Epidermal melanocyte (primary cell): ENCODE results near the gene HECTD4.
"Not testable (repeated sequence)": the region's sequence is repeated elsewhere in the genome, so short reads cannot be mapped to it uniquely, and the experiment has no call there.

Source experiments
- DNase-seq: peaks from one replicate; pipeline ENCODE4 v3.0.0; 2011; ENCODE audit warnings: low spot score; ENCODE audit not compliant: insufficient read length

HECTD4 gene

DNA sequence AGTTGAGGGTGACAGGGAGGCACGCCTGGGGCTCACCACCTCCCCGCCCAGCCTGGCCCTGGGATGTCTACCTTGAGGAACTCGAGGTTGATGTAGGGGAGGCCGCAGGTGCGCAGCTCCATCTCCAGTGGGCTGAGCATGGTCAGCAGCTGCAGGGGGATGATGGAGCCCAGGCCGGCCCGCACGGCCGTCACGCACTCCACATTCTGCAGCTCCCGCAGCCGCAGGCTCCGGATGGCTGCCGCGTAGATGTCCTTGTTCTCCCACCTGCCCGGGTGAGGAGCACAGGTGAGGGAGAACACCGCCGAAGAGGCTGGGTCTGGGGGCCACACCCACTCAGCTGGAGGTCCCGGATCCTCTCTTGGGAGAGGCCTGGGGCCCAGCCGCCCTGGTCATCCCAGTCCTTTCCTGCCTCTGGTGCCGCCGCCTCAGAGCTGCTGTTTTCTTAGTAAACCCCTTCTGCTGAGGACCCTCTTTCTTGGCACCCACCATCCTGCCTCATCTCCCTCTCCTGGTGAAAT lies 218.7 kb downstream of the HECTD4 start:
- no peak for DNase-seq

DNA sequence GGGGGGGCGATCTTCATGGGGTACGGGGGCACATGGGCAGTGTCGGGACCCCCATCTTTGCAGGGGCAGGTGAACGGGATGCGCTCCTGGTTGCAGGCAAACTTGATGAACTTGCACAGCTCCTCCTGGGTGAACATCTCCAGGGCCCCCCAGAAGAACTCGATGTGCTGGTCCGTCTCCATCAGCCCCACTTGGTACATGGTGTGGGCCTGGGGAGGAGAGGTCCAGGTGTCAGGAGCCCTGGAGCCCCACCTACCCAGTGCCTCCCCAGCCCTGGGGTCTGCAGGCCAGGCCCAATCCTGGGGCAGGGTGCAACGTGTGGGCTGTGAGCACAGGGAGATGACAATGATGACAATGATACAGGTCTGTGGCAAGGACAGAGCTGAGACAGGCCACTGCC lies 219.2 kb downstream of the HECTD4 start:
- DNase-seq = no peak

DNA sequence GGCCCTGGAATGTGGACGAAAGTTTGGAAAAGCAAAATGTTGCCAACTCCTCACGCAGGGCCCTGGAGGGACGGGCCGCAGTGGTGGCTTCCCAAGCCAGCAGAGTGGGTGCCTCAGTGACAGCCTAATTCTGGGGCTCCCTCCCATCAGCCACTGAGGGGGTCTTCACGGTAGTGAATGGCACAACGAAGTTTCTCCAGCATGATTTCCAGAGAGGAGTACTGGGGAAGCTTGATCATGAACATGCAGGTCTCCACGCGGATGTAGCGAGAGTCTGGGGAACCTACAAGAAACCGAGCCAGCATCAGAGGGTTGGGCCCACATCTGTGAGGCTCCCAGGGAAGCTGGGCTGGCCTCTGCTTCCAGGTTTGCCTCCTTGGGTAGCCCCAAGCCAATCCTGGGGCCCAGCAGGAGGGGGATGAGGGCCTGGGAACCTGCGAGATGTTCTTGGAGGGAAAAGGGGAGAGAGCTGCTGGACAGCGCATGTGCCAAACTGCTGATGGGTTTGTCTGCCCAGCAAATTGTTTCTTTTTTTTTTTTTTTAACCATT lies 219.9 kb downstream of the HECTD4 start:
- no peak for DNase-seq

DNA sequence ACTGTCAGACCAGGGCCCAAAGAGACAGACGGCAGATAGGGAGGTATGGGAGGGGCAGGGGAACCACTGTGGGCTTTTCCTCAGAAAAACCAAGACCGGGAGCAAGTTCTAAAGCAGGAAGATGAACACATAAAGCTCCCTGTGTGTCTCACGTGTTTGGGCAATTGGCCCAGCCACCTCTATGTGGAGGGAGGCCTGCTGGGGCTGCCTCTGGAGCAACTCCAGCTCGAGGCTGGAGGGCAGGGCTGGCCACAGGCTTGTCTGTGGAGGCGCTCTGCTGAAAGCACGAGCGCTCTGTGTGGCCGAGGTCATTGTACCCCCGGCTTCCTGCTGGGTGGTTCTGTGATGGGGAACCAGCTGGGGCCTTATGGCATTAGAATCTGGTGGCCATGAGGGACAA lies 220.5 kb downstream of the HECTD4 start:
- no peak for DNase-seq

DNA sequence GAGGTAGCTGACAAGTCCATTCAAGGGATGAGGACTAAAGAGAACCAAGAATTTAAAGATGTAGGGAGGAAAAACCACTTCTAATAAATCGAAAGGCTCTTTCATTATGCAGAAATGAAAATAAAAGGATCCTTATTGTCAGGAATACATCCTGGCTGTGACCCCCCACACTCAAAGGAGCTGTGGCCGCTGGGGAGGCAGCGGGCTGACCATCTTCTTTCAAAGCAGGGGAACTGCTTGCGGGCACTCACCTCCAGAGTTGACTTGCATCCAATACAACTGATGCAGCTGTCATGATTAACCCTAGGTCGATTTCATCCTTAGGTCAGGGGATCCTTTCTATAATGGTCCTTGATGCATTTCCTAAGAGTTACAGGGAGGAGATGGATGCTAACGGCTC lies 221.6 kb downstream of the HECTD4 start:
- no peak for DNase-seq

DNA sequence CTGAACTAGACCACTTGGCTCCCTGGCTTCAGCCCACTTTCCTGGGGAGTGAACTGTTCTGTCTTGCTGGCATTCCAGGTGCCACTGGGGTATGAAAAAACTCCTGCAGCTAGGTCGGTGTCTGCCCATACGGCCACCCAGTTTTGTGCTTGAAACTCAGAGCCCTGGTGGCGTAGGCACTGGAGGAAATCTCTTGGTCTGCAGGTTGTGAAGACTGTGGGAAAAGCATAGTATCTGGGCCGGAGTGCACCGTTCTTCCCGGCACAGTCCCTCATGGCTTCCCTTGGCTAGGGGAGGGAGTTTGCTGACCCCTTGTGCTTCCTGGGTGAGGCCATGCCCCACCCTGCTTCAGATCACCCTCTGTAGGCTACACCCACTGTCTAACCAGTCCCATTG lies 223.1 kb downstream of the HECTD4 start:
- no peak for DNase-seq

DNA sequence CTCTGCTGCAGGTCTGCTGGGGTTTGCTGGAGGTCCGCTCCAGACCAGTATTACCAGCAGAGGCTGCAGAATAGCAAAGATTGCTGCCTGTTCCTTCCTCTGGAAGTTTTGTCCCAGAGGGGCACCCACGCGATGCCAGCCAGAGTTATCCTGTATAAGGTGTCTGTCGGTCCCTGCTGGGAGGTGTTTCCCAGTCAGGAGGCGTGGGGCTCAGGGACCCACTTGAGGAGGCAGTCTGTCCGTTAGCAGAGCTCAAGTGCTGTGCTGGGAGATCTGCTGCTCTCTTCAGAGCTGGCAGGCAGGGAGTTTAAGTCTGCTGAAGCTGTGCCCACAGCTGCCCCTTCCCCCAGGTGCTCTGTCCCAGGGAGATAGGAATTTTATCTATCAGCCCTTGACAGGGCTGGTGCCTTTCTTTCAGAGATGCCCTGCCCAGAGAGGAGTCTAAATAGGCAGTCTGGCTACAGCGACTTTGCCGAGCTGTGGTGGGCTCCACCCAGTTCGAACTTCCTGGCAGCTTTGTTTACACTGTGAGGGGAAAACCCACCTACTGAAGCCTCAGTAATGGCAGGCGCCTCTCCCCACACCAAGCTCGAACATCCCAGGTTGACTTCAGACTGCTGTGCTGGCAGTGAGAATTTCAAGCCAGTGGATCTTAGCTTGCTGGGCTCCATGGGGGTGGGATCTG lies 223.6 kb downstream of the HECTD4 start:
- not testable (repeated sequence) for DNase-seq

DNA sequence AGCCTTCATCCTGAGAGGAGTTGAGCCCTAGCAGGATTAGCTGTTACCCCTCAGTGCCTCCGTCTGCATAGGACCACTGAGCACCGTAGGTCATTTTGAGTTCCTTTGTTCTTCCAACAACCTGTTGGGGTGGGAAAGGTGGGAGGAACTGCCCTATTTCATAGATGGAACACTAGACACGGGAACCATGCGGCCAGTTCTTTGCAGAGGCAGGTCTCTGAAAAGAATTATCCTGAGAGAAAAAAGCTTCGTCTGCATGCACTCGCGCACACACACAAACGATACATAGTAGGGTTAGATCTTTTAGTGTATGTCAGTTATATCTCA lies 228.4 kb downstream of the HECTD4 start:
- no peak for DNase-seq

DNA sequence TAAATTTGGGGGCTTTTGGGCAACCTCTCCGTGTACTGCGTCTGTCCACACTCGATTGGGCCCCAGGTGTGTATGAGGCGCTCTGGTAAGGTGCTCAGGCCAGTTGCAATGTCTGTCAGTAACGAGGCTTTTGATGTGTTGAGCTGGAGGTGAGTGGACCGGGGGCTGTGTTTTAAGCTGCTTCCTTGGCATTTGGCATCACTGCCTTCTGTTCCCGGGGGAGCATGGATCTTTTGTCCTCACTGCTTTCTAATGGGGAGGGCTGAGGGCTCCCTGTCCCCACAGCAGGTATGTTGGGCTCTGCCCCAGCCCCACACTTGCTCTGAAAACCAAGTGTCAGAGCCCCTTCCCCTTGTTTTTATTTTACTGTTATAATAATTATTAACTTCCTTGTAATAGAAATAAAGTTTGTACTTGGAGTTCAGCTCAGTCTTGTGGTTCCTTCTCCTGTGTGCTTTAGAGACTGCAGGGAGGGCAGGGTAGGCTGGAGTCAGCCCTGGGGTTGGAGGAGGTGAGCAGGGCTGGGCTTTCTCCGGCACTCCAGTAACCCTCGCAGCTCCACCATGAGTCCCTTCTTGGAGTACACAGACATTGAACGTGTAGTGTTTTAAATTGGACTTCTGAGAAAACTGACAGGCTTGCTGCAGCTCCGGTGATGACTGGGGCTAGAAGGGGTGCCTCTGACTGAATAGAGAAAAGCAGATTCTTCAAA lies 228.9 kb downstream of the HECTD4 start:
- DNase-seq = no peak

DNA sequence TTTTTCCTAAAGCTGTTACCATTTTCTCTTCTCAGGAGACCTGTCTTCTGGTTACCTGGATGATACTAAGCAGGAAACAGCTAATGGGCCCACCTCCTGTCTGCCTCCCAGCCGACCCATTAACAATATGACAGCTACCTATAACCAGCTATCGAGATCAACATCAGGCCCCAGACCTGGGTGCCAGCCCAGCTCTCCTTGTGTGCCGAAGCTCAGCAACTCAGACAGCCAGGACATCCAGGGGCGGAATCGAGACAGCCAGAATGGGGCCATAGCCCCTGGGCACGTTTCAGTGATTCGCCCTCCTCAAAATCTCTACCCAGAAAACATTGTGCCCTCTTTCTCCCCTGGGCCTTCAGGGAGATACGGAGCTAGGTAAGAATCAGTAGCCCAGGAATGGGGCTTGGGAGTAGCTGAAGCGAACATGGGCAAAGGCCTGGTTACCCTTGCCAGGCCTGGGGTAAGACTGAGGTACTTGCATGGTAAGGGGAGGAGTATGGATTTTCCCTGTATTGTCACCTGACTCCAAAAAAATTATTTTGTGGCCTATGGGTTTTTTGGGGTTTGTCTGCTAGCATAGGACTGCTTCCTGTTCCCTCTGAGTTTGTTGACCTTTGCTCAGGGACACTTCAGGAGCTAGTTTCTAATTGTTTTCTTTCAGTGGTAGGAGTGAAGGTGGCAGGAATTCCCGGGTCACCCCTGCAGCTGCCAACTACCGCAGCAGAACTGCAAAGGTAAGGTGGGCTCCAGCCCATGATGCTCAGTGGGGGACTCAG lies 230.3 kb downstream of the HECTD4 start:
- DNase-seq = no peak

DNA sequence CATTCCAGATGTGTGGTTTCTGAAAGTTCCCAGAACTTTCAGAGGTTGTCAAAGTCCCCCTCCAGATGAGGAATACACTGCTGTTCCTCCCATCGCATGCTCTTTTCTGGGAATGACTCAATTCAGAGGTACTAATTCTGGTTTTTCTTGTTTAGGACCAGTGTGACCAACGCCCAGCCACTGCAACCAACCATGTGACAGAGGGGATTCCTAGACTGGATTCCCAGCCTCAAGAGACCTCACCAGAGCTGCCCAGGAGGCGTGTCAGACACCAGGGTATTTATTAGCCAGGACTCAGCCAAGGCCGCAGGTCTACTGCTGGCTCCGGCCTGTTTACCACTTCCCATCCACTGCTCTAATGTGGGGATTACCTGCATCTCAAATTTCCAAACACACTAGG lies 232.6 kb downstream of the HECTD4 start:
- no peak for DNase-seq

DNA sequence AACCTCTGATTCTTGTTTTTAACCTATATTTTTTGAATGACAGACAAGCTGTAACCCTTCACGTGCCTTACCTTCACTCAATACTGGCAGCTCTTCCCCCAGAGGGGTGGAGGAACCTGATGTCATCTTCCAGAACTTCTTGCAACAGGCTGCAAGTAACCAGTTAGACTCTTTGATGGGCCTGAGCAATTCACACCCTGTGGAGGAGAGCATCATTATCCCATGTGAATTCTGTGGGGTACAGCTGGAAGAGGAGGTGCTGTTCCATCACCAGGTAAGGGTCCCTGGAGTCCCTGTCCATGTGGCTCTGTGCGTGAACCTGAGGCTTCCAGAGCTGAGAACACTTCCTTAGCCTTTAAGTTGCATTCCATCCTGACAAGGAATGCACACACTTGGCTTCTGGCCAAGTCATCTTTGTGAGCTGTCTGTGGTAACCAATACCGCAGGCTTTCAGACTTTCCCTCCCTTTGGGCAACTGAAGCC lies 234.2 kb downstream of the HECTD4 start:
- DNase-seq = no peak

DNA sequence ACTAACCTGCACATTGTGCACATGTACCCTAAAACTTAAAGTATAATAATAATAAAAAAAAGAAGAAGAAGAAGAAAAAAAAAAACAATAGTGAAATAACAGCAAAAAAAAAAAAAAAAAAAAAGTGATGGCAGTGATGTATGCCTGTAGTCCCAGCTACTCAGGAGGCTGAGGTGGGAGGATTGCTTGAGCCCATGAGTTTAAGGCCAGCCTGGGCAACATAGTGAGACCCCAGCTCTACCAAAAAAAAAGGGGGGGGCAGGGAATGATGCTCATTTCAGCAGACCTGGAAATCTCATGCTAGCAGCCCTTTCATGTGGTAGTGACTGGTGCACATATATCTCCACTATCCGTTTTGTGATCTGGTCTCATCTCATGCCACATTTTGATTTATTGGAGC lies 236.1 kb downstream of the HECTD4 start:
- no peak for DNase-seq

DNA sequence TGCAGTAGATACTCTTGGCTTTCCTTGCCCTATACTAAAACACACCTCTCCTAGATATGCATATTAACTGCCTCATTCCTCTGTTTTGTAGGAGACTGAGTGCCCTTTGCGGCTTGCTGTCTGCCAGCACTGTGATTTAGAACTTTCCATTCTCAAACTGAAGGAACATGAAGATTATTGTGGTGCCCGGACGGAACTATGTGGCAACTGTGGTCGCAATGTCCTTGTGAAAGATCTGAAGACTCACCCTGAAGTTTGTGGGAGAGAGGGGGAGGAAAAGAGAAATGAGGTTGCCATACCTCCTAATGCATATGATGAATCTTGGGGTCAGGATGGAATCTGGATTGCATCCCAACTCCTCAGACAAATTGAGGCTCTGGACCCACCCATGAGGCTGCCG lies 241.5 kb downstream of the HECTD4 start:
- DNase-seq = no peak

DNA sequence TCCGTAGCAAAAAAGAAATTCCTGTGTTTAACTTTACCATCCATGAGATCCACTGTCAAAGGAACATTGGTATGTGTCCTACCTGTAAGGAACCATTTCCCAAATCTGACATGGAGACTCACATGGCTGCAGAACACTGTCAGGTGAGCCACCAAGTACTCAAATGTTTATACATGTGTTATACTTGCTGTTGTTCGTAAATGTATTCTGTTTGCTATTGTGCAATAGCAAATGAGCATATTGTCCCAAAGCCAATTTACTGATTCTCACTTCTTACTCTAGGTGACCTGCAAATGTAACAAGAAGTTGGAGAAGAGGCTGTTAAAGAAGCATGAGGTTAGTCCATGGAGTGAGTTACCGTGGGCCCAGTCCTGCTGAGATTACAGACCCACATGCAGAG lies 247.5 kb downstream of the HECTD4 start:
- no peak for DNase-seq

DNA sequence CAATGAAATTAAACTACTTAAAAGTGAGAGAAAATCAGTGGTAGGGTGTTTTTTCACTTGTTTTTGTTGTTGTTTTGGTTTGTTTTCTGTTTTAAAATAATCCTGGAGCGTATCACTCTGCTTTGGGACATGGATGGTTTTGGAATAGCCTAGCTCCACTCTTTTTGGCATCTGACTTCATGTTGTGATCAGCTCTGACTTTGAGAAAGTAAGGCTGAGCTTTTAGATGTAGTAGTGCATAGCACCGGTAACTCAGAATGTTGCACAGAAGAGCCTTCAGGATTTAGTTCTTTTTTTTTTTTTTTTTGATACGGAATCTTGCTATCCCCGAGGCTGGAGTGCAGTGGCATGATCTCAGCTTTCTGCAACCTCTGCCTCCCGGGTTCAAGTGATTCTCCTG lies 248.8 kb downstream of the HECTD4 start:
- no peak for DNase-seq

DNA sequence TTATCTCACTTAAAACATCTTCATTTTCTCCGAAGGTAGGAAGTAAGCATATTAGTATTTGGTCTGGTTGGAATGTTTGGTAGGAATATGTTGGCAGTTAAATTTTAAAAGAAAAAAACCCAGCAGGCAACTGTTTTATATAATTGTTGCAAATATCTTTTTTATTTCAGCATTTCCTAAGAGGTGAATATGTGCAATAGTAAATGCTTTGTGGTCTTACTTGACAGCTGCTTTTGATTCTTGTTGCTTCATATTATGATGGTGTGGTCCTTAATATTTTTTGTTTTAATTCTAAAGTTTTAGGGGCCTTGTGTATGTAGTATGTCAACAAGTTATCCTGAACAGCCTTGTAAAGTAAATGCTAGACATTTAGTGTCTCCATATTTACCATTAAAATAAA lies 250.5 kb downstream of the HECTD4 start:
- DNase-seq = no peak

DNA sequence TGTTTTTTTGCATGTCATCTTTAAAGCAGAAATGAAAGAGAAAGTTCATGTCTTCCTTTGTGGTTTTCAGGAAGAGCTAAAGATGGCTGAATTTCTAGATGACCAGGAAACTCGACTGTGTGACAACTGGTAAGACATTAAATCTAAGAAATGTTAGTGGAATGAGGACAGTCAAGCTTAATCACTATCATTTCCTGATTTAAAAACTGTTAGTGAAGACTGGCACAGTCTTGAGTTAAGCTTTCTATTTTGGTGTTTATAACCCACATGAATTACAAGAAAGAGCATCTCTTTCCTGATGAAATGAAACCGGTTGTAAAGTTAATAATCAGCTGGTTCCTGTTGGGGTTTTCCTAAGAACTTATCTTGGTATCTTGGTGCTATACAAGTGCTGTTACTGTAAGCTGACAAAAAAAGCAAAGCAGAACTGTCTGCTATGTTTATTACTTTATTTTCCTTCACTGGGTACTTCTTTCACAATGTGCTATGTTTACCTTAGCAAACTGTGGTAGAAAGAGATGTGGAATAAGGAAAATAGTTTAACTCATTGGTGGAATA lies 251.7 kb downstream of the HECTD4 start:
- no peak for DNase-seq

DNA sequence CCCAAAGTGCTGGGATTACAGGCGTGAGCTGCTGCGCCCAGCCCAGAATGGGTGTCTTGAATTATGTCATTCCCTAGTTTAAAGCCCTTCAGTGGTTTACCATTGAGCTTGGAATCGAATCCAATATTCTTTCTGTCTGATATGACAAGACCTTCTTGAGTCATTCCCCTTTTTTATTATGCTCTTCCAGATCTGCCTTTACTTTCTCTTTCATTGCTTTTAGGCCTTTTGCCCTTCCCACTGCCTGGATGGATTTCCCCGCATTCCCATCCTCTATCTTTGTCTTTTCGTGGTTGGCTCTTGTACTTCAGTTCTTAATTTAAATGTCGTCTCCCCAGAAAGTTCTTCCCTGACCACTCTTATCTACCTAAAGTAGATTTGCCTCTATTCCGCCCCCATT lies 255.3 kb downstream of the HECTD4 start:
- no peak for DNase-seq

DNA sequence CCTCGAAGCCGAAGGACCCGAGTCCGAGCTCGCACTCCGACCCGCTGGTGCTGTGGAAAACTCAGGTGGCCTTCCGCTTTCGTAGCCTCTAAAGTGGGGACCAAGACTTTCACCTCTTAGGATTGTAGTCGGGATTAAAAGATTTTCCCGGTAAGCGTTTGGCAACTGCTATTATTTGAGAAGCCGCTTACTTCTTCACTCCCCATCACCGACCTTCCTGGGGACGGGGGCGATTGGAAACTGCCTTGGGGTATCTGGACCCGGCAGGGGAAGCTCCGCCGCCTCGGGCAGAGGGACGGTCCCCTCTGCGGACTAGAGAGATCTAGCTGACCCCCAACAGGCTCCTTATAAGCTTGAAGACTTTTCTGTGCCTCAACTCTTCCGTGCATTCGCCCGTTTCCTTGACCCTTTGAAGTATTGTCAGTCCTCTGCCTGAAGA lies 256.2 kb downstream of the HECTD4 start:
- DNase-seq = no peak

DNA sequence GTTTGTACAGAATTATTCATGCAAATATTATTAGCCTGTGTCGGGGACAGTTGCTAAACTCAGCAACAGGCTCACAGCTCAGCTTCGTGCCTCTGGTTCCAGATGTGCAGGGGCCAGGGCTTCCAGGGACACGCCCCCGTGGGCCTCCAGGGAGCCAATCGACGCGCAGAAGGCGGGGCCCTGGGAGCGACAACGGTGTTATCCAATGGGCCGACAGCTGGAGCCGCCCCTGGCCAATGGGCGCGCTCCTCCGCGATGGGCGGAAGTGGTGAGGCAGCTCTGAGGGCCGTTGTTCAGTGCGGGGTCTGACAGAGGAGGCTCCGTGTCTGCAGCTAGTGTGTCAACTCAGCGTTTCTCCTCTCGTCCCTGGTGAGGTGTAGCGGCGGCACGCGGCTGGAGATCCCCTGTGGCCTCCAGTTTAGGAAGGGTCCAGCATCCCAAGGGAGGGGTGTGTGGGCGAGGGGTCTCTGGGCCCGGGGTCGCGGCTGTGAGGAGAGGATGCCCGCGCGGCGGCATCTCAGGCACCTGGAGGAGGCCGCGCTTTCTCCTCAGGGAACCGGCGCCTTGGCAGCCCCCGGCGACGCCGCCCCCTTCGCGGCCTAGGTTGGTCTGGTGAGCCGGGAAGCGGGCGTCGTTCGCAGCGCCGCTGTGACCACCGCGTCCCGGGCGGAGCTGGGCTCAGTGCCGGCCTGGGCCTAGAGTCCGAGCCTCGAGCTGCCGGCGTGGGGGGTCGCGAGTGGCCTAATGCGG lies 256.8 kb downstream of the HECTD4 start, which contains the start of gene TRAFD1:
Gene TRAFD1 (plus strand): TSS at position 311 of the 750 bp plus-strand sequence. CDS start 4,963 bp downstream, outside the sequence.
- peak; percentile 97 for DNase-seq
